GM18858 (cell line): Measurements from ENCODE around the gene SDK2.

Experiments
- ATAC-seq: cut with Tn5 transposase; IDR thresholded peaks from one replicate; pipeline ENCODE4 v1.9.1; 2021; ENCODE audit not compliant: unreplicated experiment

The SDK2 gene, protein sequence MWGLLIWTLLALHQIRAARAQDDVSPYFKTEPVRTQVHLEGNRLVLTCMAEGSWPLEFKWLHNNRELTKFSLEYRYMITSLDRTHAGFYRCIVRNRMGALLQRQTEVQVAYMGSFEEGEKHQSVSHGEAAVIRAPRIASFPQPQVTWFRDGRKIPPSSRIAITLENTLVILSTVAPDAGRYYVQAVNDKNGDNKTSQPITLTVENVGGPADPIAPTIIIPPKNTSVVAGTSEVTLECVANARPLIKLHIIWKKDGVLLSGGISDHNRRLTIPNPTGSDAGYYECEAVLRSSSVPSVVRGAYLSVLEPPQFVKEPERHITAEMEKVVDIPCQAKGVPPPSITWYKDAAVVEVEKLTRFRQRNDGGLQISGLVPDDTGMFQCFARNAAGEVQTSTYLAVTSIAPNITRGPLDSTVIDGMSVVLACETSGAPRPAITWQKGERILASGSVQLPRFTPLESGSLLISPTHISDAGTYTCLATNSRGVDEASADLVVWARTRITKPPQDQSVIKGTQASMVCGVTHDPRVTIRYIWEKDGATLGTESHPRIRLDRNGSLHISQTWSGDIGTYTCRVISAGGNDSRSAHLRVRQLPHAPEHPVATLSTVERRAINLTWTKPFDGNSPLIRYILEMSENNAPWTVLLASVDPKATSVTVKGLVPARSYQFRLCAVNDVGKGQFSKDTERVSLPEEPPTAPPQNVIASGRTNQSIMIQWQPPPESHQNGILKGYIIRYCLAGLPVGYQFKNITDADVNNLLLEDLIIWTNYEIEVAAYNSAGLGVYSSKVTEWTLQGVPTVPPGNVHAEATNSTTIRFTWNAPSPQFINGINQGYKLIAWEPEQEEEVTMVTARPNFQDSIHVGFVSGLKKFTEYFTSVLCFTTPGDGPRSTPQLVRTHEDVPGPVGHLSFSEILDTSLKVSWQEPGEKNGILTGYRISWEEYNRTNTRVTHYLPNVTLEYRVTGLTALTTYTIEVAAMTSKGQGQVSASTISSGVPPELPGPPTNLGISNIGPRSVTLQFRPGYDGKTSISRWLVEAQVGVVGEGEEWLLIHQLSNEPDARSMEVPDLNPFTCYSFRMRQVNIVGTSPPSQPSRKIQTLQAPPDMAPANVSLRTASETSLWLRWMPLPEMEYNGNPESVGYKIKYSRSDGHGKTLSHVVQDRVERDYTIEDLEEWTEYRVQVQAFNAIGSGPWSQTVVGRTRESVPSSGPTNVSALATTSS (N-terminal part only)

DNA sequence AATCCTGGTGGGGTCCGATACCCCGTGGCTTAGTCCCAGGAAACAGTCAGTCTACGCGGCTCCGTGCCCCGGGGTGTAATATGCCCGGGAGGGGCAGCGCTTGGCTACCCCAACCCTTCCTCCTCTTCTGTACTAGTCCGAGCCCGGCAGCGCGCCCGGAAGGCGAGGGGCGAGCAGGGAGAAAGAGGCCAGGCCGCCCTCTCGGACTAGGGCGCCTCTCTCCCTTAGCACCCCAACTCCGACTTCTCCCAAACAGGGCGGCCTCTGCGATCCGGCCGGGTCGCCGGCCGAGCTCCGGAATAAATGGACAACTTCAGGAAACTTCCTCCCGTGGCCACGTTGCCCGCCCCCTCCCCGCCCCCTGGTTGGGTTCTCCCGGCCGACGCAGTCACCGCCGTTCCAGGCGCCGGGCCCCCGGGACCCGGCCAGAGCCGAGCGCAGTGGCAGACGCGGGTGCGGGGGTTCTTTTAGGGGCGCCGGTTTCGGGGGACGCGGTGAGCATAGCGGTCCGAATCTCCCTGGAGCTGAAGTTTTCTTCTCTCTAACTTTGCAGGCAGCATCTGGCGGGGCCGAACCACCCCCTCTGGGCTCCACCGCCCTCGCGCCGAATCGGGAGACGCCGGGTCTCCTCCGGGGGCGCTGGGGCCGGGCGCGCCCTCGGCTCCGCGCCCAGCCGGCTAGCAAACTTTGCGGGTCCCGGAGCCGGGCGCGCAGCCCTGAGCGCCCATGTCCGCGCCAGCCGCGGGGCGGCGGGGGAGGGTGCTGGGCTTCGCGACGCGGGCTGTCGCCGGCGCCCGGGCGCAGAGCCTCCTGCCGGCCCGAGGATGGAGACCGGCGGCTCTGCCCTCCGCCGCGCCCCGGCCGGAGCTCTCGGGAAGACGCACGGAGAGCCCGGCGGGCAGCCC is at the start of gene SDK2:
Gene SDK2, minus strand, starts transcription at position 301 of the 905 bp plus-strand sequence. CDS start 357 bp downstream, outside the sequence.
- no peak for ATAC-seq

DNA sequence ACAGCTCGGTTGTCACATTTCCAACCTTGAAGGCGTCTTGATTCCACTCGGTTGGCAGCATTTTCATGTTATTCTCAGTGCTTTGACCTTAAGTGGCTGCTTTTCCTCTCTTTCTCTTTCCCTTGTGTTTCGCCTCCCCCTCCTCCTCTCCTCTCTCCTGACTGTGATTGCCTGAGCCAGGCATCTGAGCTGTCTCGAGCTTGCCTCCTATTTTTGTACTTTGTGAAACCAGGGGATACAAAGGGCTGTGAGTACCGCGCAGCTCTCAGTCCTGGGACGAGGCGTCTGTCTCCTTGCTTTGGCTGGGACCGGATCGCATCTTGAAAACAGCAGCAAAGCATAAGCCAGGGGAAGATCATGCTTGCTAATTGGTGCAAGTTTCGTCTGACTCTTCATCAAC is 48.8 kb upstream of the SDK2 start:
- no peak for ATAC-seq

DNA sequence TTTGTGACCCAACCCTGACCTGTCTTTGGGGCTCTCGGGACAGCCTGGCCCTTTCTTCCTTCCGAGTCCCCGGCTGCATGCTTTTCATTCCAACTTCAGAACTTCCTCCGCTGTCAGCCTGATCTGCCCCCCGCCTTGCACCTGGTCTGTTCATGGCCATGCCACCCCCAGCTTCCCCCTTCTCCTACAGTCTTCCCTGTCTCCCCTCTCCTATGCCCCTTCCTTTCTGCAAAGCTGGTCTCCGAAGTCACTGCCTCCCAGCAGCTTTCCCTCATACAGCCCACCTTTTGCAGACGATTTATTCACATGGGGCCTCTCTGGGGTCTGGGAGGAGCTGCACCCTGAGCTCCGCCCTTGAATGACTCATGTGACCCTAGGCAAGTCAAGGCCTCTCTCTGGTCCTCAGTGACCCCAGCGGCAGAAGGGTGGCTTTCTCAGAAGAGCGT is 47.1 kb upstream of the SDK2 start:
- ATAC-seq = no peak

DNA sequence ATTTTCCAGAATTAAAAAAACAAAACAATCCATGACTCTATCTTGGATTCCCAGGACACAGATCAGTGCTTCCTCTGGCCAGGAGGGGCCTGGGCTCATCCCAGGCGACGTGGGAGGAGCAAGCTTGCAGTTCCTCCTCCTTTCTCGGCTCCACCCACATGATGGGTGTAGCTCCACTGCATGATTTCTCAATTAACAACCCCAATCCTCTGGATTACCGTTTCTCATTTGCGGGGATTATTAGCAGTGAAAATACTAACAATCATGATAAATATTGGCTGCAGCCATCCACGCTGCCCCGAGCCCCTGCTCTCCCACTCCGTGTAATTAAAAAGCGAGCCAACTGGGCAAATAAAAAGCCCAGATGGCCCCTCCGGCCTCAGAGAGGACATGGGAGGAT is 46.4 kb upstream of the SDK2 start:
- ATAC-seq = no peak

DNA sequence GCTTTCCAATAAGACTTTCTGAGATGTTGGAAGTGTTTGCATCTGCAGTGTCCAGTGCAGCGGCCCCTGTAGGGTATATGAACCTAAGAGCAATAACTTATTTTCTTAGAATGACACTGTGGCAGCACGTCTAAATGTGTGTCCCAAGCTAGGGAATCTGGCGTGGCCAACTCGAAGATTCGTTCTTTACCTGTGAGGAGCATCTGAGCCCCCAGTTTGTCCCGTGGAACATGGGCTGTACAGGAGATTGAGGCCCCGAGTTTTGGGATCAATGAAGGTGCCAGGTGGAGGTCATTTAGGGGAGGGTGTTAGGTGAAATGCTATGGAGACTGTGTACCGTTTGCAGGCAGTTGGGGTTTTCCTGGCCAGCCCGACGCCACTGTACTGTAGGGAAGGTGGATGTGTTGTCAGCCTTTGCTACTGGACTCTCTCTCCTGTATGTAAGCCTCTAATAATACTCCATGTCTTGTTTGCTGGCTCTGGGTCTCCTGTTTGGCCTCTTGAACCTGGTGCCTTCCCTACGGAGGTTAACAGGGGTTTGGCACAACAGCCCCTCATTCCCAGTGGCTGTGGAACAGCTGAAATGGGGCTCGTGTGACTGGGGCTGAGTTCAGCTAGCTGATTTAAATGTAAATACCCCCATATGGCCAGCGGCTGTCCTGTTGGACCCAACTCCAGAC is 45.5 kb upstream of the SDK2 start:
- no peak for ATAC-seq

DNA sequence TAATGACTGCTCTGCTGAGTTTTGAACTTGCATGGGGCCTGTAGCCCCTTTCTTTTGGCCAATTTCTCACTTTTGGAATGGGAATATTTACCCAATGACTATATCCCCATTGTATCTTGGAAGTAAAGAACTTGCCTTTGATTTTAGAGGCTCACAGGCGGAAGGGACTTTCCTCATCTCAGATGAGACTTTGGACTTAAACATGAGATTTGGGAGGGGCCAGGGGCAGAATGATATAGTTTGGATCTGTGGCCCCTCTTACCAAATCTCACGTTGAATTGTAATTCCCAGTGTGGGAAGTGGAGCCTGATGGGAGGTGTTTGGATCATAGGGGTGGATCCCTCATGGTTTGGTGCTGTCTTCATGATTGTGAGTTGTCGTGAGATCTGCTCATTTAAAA is 42.7 kb upstream of the SDK2 start:
- ATAC-seq = no peak

DNA sequence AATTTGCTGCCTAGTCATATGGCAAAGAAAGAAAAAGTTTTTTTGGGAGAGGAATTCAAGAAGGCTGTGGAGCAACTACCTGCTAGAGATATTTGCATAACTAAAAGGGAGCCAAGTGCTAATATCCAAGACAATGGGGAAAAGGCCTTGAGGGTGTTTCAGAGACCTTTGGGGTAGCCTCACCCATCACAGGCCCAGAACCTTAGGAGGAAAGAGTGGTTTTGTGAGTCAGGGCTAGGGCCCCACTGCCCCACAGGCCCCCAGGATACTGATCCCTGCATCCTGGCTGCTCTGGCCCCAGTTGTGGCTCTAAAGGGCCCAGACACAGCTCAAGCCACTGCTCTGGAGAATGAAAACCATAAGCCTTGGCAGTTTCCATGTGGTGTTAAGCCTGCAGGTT is 41.9 kb upstream of the SDK2 start:
- no peak for ATAC-seq

DNA sequence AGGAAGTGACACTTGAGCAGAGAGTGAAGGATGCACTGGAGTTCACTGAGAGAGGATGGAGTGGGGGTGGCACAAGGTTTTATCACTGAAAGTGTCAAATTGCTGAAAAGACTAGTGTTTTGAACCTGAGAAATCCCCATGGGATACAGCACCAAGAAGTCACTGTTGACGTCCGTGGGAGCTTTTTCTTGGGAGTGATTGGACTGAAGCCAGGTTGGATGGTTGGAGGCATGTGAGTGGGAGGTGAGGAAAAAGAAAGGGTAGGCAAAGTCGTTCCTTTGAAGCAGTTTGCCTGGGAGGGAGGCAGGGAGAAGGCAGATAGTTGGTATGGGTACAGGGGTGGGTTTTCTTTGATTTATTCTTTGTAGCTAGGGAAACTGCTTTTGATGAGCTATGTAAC is 39.9 kb upstream of the SDK2 start:
- ATAC-seq = no peak

DNA sequence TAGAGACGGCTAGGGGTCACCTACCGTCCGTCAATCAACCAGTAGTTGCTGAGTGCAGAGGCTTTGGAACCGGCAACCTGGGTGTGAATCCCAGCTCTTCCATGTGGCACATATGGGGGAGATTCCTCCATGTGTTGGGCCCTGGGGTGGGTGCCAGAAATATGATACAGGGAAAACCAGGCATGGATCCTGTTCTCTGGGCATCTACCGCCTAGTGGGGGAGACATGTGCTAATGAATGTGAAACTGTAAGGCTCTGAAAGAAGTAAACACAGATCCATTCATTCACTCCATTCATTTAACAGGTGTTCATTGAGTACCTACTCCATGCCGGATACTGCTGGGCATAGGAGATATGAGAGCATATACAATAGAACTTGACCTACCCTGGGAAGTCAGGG is 39.5 kb upstream of the SDK2 start:
- ATAC-seq = no peak

DNA sequence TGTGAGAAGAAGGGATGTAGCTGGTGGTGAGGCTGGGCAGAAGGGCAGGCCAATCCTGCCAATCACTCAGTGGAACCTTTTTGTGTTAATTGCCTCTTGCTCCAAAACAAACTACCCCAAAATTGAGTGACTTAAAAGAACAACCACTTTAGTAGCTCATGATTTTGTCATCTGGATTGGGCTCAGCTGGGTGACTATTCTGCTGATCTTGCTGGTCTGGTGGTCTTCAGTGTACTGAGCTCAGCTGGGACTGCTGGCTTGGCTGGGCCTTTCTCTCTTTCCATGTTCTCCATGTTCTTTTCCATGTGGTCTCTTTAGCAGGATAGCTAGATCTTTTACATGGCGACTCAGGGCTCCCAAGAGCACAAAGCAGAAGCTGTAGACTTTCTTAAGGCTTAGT is 37.7 kb upstream of the SDK2 start:
- ATAC-seq = no peak

DNA sequence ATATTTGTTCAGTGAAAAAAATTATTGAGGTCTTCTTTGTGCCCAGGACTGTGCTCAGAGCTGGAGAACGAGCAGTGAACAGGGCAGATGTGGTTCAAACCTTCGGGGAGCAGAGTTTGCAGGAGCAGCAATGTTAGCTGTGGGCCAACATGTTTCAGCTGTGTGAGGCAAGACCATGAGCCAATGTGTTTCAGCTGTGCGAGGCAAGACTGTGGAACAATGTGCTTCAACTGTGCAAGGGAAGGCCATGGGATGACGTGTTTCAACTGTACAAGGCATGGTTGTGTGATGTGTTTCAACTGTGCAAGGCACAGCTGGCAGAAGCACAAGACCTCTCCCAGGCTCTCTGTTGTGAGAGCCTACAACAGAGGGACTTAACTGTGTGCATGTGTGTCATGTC is 35.2 kb upstream of the SDK2 start:
- no peak for ATAC-seq

DNA sequence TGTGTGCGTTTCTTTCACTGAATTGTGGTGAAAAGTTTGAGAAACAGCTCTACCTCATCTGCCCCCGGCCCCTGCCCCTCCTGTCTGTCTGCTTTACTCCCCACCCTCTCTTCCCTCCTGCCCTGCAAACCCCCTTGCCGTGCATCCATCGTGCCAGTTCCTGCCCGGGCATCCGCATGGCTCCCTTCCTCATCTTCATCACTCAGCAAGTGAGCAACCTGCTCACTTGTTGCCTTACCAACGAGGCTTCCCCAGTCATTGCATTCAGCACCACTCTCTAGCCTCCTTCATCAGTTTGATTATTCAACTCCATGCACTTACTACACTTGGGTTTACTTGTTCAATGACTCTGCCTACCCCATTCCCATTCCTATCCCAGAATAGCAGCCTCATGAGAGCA is 34.8 kb upstream of the SDK2 start:
- no peak for ATAC-seq

DNA sequence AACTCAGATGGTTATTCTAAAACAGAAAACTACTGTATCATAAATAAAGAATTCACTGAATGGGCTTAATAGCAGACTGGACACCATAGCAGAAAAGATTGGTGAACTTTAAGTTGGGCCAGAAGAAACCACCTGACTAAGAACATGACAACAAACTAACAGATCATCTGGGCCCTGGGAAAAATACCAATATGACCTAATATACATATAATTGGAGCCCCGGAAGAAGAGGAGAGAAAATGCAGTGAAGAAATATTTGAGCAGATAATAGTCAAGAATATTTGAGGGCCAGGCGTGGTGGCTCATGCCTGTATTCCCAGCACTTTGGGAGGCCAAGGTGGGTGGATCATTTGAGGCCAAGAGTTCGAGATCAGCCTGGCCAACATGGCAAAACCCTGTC is 25.5 kb upstream of the SDK2 start:
- no peak for ATAC-seq

DNA sequence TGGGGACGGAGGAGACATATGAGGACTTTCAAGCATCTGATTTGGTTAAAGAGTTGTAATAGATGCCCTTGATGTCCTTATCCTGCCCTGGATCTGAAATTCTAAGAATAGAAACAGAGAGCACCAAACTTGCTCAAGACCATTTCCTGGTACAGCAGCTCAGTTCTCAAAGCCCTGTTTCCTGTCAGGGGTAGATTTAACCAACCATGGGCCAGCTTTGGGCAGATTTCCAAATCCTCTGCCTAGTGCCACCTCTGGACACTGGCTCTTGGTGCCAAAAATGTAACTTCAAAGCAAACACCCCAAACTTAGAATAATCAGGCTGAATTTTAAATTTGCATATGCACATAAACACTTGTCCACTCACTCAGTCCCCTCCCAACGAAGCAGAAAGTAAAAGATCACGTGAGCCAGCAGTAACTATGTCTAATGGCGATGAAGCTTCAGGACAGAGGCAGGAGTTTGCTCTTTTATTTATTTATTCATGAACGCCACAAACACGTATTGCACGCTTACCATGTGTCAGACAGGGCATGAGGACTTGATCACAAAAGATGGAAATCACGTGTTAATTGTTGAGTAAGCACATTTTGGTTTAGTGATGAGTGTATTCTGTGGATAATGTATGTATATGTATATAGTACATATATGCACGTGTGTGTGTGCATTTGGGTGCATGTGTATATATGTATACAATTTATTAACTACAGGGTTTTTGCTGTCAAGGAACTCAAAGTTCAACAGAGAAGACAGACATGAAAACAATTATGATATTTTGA is 23.1 kb upstream of the SDK2 start:
- no peak for ATAC-seq

DNA sequence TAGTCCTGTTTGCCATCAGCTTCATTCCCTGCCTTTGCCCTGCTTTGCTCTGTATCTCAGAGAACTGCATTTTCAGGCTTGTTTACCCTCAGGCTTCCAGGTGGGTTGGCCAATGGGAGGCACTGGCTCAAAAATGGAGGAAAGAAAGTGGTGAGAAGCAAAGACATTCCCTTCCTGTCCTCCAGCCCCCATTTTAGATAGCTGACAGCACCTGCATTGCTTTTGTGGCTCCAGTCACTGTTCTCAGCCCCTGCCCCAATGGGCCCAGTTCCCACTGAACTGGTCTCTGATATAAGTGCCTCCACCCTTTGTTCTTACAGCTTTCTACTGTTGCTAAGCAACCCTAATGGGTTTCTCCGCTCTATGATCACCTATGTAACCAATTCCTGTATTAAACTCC is 19.4 kb upstream of the SDK2 start:
- no peak for ATAC-seq

DNA sequence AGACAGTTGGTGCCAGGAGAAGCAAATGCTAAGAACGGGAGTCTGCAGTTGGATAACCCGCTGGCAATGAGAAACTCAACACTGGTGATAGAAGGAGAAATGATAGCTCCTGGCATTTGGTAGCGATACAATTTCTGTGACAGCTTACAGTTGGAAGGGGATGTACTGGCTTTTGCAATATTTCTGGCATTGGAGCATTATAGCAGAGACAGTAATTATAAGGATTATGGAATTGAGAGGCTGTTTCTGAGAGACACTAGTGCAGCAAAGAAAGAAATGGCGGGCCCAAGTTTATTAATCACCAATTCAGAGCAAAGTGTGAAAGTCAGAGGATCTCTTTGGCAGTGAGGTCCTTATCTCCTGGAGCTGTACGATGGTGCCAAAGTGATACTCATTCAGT is 16.1 kb upstream of the SDK2 start:
- no peak for ATAC-seq

DNA sequence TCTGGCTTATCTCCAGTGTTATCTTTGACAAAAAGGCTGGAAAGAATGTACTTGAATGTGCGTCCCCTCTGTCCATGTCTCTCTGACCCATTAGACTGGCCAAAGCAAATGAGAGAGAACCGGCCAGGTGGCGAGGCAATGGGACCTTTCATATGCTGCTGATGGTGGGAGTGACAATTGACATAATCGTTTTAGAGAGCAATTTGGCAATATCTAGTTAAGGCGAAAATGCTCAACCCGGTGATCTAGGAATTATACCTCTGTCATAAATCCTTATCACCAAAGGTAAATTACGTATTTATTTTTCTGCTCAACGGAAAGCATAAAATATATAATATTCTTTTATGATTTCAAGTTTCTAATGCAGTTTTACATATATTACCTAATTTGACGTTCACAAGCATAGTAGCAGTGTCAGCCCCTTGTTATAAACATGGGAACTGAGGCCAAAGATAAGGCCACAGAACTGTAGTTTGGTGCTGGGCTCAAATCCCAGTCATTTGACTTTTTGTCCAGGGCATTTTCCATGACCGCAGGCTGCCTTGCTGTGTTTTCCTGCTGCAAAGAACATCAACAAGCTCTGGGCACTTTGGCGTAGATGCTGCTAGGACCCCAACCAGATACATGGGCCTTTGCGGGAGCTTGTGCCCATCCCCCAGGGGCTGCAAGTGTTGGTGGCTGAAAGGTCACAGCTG is 14.7 kb upstream of the SDK2 start:
- no peak for ATAC-seq

DNA sequence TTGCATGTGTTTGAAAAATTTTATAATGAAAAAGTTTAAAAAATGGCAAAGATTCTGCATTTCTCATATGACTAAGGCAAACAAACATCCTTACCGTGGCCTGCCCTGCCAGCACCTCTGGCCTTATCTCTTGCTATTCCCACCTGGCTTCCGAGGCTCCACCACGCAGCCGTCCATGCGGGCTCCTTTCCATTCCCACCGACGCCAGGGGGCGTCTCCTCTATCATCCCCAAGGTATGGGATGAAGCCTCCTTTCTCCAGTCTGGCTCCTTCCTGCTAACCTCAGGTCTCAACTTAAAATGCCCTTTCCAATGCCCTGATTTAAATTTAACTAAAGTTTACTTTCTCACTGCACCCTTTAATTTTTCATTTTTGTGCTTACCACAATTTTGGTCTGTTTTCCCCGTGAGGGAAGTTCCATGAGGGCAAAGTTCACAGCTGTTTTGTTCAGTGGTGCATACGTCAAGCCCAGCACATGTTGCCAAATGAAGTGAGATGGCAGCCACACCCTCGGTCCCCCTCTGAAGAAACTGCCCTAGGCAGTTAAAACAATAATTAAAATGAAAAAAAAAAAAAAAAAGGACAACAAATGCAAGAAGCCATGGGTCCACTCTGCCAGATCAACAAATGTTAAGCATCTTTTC is 13.3 kb upstream of the SDK2 start:
- no peak for ATAC-seq
